CD4-positive, alpha-beta T cell treated with Interleukin-17A for 4 hours (primary cell): ENCODE results near the gene DBNL.

Experiments
- DNase-seq: peaks from one replicate; pipeline ENCODE4 v3.0.0-alpha.2; 2020; ENCODE audit warnings: mixed read lengths

The DBNL gene

GRCh38 chr7:44062180-44062902 is 17.8 kb downstream of the DBNL start:
- peak; percentile 2 for DNase-seq

GRCh38 chr7:44062903-44063295 is 18.4 kb downstream of the DBNL start:
- DNase-seq: no peak

- no peak for DNase-seq
Observed at GRCh38 chr7:44063547-44063893, 19.0 kb downstream of the DBNL start.

GRCh38 chr7:44063894-44064651 is 19.6 kb downstream of the DBNL start:
- no peak for DNase-seq

GRCh38 chr7:44064791-44065430 is 20.4 kb downstream of the DBNL start:
- DNase-seq: peak; percentile 31

- DNase-seq: no peak
Observed at GRCh38 chr7:44065431-44066110, 21.1 kb downstream of the DBNL start, which contains the start of gene PGAM2. TSS of gene PGAM2 (minus strand) at chr7:44065567. CDS start at chr7:44065529, 38 bp downstream.

- no peak for DNase-seq
Observed at GRCh38 chr7:44066111-44066460, 21.6 kb downstream of the DBNL start.

GRCh38 chr7:44066494-44067063 is 22.1 kb downstream of the DBNL start:
- no peak for DNase-seq

- DNase-seq: no peak
Observed at GRCh38 chr7:44067064-44067951, 22.8 kb downstream of the DBNL start.

- no peak for DNase-seq
Observed at GRCh38 chr7:44068054-44068453, 23.6 kb downstream of the DBNL start.

GRCh38 chr7:44071726-44072363 is 27.3 kb downstream of the DBNL start:
- no peak for DNase-seq

- DNase-seq: peak; percentile 63
Observed at GRCh38 chr7:44072364-44073231, 28.1 kb downstream of the DBNL start.

GRCh38 chr7:44073664-44074348 is 29.3 kb downstream of the DBNL start:
- DNase-seq: peak; percentile 39

GRCh38 chr7:44074349-44074695 is 29.8 kb downstream of the DBNL start:
- no peak for DNase-seq

GRCh38 chr7:44075296-44076075 is 31.0 kb downstream of the DBNL start:
- no peak for DNase-seq

GRCh38 chr7:44076101-44076895 is 31.8 kb downstream of the DBNL start:
- no peak for DNase-seq

- no peak for DNase-seq
Observed at GRCh38 chr7:44077061-44077460, 32.6 kb downstream of the DBNL start.

- no peak for DNase-seq
Observed at GRCh38 chr7:44077681-44078091, 33.2 kb downstream of the DBNL start.
